ENCODE data around the gene MTG2.
A peak's percentile ranks its signal among the peaks of the same experiment; 100 is the strongest.

- peak; percentile 78 for TF ChIP-seq CREM (IDR thresholded peaks at IDR 0.05; ENCODE audit: low read depth)
- no peak for TF ChIP-seq CTCF (IDR thresholded peaks at IDR 0.05 in 2 of 3, conservative IDR thresholded peaks at IDR 0.05 in 1 of 3; ENCODE audit: control insufficient read depth in 2 of 3, extremely low read depth in 1 of 3, insufficient read depth in 1 of 3, low read depth in 3 of 3, low read length in 3 of 3)
- TF ChIP-seq POLR2A (IDR thresholded peaks at IDR 0.05; ENCODE audit: low read depth, low read length), result peak; percentile 67
- TF ChIP-seq EP300 (IDR thresholded peaks at IDR 0.05; ENCODE audit: borderline replicate concordance in 1 of 2, control insufficient read depth in 1 of 2, low read depth in 2 of 2, low read length in 2 of 2), result no peak
- TF ChIP-seq CEBPZ (IDR thresholded peaks at IDR 0.05; ENCODE audit: low read depth, low read length), result peak; percentile 67; the same call in 1 of the 2 replicates
- peak; percentile 58 for TF ChIP-seq MAX (IDR thresholded peaks at IDR 0.05; ENCODE audit: low read depth, low read length)
- peak; percentile 94; the same call in 1 of the 2 replicates for TF ChIP-seq PAX5 (IDR thresholded peaks at IDR 0.05; ENCODE audit: borderline replicate concordance, low read depth, low read length)
- TF ChIP-seq GABPA (IDR thresholded peaks at IDR 0.05; ENCODE audit: low read depth), result peak; percentile 65
- peak; percentile 66 for TF ChIP-seq FOXK2 (IDR thresholded peaks at IDR 0.05)
- no peak; the same call in 1 of the 2 replicates for TF ChIP-seq RFX5 (IDR thresholded peaks at IDR 0.05; ENCODE audit: low read depth, low read length)
- no peak for TF ChIP-seq ZNF274 (IDR thresholded peaks at IDR 0.05; ENCODE audit: insufficient read depth, insufficient read length)
Measured at GRCh38 chr20:62237801-62238568, 55.2 kb downstream of the MTG2 start, which contains the start of gene OSBPL2.

All from GM12878 (cell line).